WI38 (cell line): ENCODE measurements around the gene PDE4D.

Source experiments
- H3K4me3 ChIP-seq: 2 replicates; pipeline ENCODE4 v1.5.1; 2011; ENCODE audit warnings: low read depth, mild to moderate bottlenecking, control low read depth, low read length
- TF ChIP-seq, protein P1 (sequence below): IDR thresholded peaks from 2 replicates; pipeline ENCODE4 v1.5.1; 2012; ENCODE audit warnings: low read depth, mild to moderate bottlenecking, control low read depth, low read length

The PDE4D gene

DNA sequence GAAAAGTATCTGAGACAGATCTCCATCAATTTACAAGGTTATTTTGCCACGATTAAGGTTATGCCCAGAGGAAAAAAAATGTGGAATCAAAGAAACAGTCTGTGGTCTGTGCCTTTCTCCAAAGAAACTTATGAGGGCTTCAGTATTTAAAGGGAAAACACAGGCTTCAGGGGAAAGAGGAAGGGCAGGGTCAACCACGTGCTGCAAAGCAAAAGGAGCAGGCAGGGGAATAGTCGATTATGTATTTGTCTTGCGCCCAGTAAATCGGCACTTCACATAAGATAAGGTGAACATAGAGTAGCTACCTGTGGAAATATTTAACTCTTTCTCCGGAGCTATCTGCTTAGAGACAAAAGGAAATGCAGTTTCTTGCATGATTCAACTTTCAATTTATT, 967.0 kb downstream of the PDE4D start:
- H3K4me3 ChIP-seq: no peak overlapping the region
- TF ChIP-seq, protein P1, sequence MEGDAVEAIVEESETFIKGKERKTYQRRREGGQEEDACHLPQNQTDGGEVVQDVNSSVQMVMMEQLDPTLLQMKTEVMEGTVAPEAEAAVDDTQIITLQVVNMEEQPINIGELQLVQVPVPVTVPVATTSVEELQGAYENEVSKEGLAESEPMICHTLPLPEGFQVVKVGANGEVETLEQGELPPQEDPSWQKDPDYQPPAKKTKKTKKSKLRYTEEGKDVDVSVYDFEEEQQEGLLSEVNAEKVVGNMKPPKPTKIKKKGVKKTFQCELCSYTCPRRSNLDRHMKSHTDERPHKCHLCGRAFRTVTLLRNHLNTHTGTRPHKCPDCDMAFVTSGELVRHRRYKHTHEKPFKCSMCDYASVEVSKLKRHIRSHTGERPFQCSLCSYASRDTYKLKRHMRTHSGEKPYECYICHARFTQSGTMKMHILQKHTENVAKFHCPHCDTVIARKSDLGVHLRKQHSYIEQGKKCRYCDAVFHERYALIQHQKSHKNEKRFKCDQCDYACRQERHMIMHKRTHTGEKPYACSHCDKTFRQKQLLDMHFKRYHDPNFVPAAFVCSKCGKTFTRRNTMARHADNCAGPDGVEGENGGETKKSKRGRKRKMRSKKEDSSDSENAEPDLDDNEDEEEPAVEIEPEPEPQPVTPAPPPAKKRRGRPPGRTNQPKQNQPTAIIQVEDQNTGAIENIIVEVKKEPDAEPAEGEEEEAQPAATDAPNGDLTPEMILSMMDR: no peak

DNA sequence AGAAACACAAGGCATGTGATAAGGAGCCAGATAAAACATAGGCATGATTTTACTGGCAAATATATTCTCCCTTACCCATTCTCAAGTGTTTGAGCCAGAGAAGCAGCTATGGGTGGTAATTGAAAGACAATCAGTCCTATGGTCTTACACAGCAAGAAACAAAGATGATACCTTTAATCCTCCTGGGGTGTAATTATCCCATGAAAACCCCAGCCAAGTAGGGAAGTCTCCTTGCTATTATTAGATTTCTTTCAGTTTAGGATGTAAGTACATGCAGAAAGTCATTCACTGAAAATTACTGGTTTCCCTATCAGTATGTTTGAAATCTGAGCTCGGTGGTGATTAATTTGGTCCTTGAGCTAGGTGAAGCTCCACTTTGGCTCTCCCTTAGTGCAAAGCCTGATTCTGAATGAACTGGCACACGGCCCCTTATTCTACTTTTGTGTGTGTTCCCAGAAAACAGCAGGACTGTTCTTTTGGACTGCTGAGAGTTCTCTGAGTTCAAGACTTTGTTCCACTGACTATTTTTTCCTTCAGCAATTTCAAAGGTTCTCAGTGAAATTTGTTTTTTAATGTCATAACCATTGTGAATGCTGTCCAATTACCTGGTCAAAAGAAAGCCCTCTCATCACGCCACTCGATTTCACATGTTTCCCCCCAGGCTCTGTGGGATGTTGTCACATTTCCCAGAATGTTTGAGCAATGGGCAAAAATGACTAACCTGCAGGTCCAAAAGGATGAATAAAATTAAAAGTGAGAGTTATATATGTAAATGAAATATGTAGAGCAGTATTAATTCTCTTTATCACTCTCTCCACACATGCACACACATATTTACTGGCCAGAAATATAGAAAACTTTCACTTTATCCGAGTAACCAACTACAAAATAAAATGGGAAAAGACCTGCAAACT, 967.6 kb downstream of the PDE4D start:
- TF ChIP-seq, protein P1: no peak
- H3K4me3 ChIP-seq: no peak overlapping the region

DNA sequence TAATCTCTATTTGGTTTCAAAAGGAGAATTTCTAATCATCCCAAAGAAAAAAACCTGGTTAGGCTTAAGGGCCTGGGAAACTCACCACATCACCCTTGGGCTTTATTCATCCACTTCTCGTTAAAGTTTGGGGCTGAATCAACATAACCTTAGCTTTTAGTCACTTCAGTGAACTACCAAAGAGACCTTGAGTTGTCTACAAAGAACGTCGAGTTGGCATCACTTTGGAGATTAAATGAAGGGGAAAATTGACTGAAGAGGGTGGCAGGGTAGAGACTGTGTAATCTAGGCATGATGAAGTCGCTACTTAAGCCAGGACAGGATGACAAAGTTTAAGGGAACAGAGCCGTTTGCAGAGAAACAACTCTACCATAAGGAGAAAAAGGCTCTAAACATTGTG, 969.2 kb downstream of the PDE4D start:
- no peak overlapping the region for H3K4me3 ChIP-seq
- TF ChIP-seq, protein P1: no peak

DNA sequence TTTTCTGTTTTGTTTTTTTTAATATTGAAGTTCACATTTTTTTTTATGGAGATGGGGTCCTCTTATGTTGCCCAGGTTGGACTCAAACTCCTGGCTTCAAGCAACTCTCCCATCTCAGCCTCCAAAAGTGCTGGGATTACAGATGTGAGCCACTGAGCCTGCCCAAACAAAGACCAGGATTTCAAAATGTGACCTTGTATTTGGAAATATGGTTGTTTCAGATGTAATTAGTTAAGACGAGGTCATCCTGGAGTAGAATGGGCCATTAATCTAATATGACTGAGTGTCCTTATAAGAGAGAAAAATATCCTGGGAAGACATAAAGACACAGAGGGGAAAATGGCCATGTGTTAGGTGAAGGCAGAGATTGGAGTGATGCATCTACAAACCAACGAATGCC, 970.2 kb downstream of the PDE4D start:
- H3K4me3 ChIP-seq: no peak overlapping the region
- TF ChIP-seq, protein P1: no peak

DNA sequence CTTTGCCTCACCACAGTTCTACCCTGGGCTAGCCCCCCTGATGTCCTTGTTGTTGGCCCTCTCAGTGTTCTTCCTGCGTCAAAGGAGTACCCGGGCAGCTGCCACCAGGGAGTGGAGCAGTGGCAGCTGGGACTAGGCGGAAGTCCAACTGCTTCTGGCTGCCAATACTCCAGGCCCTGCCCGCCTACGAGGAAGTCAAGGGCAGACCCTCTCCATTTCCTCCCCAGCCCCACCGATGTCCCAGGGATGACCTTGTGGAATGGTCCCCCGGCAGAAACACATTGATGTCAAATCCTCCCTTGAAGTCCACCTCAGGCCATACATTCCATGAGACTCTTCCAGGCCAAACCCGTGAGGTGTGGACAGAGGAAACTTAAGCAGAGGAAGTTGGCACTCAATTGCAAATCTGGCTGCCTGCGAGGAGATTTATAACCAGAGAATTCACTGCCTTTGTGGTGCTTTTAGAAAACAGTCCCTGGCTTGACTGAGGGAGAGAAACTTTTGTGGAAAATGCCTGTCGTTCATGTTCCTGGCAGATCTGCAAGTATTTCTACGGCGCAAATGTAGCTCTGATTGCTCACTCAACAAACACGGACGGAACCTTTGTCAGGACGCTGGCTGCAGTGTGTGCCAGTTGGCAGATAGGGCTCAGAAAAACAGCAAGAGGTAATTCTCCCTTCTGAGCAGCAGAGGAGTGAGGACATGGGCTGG, 970.9 kb downstream of the PDE4D start:
- TF ChIP-seq, protein P1: no peak

DNA sequence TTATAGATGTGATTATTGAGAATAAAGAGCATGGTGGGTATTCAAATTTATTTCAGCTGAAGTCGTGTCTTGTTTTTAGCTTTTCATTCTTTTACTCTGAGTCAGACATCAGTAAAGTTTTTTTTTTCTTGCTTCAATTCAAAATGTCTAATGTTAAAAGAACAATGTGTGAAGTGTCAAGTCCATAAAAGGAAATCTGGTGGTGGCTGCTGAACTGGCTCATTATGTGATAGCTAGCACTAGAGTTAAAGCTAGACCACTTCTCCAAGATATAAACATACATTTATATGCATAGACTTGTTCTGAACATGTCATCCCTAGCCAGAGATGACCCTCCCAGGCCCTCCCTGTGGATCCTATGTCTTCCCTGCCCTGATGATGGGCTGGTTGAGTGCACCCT, 972.4 kb downstream of the PDE4D start:
- TF ChIP-seq, protein P1: no peak
- no peak overlapping the region for H3K4me3 ChIP-seq

More for the DNA sequence above, 970.9 kb downstream of the PDE4D start:
- no peak overlapping the region for H3K4me3 ChIP-seq

DNA sequence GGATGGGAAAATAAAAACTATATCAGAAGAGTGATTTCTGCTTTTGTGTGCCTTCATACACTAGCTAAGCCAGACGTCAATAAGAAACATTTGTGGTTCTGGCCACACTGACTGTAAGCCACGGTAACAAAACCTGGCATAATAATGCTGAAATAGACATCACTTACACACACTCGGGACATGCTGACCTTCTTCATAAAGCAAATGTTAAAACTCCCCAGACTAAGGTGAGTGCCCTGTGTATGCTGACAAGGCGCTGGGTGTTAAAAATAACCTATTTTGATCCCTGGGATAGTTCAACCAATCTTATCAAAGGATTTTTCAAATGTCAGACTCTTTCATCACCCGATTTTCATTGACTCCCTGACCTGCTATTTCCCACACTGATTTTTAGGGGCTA, 973.7 kb downstream of the PDE4D start:
- H3K4me3 ChIP-seq: no peak overlapping the region

More for the DNA sequence above, 973.7 kb downstream of the PDE4D start:
- TF ChIP-seq, protein P1: no peak
